HG02870 (cell line): ENCODE data around the gene BANK1.
"Not testable (repeated sequence)": the region's sequence is repeated elsewhere in the genome, so short reads cannot be mapped to it uniquely, and the experiment has no call there.

Source experiments
- ATAC-seq: cut with Tn5 transposase; IDR thresholded peaks from one replicate; pipeline ENCODE4 v1.9.1; 2021; ENCODE audit warnings: mild to moderate bottlenecking, moderate library complexity; ENCODE audit not compliant: unreplicated experiment

The BANK1 gene

DNA sequence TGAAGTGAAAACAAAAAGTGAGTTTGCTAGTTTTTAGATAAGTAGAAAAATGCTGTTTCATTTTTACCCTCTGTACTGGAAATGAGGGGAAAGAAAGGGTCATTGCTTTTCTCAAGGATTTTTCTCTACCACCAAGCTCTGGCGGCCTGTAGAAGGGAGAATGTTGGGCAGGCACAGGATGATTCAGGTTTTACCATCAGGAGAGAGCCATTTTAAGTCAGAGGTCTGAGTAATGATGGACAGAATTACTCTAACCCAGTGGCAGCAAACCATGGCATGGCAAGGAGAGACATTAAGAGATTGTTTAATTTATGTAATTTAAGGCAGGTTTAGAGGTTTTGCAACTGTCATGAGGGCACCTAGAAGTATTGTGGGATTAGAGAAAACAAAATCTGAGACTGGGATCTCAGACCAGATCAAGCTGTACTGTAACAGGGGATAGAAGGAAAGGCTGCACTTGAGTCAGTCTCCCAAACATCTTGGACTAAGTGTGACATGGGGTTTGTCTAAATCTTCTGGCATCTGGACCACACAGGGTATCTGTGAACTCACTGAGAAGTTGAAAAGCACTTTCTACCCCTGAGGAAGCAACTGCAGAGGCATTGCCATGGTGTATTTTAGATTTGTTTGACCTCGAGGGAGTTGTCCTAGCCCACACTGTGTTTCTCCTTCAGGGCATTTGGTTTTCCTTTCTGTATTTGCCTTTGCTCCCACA is 81.6 kb downstream of the BANK1 start:
- no peak for ATAC-seq

DNA sequence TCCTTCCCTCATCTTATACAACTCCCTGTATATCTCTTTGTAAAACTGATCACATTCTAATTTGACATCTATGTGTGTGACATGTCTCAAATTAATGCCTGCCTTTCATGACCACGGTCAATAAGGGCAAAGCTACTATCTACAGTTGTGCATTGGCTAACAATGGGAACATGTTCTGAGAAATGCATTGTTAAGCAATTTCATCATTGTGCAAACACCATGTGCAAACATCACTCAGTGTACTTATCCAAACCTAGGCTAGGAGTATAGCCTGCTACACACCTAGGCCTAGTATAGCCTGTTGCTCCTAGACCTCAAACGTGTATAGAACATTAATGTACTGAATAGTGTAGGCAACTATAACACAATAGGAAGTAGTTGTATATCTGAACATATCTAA is 95.0 kb downstream of the BANK1 start:
- ATAC-seq: no peak

DNA sequence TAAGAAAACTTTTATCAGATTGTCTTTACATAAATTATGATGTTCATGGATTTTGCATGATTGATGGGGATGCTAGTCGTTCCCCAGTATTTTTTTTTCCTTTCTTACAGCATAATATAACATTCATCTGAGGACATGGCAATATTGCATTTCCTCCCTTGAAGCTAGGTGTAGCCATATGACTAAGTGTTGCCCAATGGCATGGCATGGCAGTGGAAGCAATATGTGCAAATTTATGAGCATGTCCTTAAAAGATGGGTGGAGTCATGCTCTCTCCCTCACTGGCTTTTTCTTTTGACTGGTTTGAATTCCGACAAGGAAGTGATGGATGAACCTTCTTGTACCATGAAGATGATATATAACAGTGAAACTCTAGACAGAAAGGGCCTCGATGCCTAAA is 96.3 kb downstream of the BANK1 start:
- ATAC-seq: no peak

DNA sequence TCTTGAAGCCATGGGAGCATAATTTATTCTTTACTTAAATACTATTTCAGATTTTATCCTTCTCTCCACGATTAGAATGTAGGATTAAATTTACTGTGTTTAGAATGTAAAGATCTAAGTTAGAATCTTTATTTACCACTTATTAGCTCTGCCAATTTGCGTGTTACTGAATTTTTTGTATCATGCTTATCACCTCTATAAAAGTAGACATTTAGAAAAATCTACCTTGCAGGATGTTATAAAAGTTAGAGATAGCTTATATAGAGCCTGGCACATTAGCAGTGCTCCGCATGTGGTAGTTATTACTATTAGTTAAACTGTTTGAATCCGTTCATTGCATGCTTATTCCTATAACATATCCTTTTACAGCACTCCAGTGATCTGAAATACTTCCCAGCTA is 97.9 kb downstream of the BANK1 start:
- no peak for ATAC-seq

DNA sequence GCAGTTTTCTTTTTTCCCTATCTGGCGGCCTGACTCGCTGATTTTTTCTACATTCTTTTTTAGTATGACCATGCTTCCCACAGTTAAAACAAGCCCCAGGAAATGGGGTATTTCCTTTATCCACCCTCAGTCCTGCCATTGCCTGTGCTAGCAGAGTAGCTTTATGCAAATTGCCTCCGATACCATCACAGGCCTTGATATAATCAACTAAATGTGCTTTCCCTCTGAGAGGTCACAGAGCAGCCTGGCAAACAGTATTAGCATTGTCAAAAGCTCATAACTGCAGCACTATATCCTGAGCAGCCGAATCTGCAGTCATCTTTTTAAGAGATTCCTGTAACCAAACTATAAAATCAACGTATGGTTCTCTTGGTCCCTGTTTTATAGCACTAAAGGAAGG is 115.0 kb downstream of the BANK1 start:
- not testable (repeated sequence) for ATAC-seq

DNA sequence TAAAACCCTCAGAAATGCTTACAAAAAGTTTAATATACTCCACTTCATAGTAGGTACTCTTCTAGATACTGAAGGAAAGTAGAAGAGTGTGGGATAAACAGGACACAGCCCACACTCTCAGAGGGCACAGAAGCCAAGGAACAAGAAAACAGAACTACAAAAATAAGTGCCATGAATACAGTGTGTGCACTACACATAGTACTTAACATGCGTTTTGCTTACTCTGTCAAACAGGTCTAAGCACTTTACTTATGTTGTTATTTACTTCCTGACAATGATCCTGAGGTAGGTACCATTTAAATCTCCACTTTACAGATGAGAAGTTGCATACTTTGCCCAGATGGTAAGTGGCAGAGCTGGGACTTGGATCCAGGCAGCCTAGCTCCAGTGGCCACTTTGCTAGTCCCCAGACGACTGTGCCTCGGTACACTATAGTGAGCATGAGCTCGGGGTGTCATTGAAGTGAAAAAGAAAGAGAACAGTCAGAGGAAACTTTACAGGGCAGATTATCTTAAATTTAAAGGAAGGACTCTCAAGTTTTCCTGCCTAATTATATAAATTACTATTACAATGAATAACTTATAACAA is 120.3 kb downstream of the BANK1 start:
- ATAC-seq: no peak

DNA sequence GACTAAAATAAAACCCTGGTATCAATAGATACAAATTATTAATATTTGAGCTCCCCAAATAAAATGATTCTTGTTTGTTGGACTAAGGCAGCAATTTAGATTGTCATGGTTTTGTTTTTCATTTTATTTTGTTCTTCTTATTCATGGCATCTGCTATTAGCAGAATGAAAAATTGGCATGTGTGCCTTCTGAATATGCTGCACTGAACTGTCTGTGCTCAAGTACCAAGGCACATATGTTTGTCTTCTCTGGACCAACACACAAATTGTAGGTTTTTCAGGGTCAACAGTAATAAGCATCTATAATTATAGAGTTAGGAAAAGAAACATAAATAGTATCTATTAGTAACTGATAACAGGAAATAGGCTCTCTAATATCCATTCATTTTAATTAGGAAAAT is 121.1 kb downstream of the BANK1 start:
- no peak for ATAC-seq

DNA sequence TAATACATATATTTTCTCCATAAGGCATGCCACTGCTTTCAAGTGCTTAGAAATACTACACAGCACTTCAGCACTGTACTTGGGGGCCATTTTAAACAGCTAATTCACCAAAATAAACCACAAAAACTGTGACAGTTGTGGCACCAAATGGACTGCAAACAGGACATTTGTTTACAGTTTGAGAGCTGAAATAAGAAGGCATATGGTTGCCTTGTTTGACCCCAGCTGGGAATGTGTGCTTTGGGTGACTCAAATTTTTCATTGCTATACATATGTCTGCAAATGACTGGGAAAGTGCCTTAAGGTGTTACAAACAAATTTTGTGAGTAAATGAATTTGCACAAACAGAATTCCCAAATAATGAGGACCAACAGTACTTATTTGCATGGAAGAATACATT is 124.2 kb downstream of the BANK1 start:
- ATAC-seq: no peak

DNA sequence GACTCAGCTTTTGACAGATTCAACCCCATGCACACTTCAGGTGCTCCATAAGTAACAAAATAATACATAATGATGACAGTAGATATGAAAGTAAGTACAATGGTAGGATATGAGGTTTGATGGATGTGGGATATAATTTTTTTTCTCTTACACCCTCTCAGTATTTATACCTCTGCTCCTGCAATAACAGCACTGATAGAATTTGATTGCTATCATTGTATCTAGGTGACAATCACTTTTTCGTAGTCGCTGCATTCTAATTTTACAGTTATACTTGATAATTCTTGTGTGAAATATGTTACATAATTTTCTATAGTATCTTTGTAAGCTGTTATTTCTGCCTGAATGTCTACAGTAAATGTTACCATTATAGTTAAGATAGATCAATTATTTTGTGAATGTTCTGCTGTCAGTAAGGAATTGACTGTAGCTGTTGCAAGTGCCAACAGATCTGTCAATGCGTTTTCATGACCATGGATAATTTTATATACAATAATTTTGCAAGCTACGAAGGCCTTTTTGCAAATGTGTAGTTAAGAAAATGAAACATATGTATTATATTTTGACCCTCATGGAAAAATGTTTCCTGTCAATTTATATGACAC is 128.9 kb downstream of the BANK1 start:
- ATAC-seq: no peak

DNA sequence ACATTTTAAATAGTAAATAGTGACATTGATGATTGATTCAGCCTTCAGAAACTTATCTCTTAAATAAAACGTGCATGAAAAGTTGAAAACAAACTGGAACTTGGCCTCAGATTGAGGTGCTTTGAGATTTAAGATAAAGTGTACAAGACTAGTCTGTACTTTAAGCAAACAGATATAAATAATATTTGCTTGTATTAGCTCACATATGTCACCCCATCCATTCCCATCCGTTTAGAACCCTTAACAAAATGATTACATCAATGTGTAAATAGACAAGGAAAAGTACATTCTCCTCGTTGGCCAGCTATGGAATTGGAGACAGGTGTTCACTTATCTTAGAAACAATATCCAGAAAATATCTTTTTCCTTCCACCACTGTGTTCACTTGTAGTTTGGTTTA is 130.8 kb downstream of the BANK1 start:
- ATAC-seq: no peak

DNA sequence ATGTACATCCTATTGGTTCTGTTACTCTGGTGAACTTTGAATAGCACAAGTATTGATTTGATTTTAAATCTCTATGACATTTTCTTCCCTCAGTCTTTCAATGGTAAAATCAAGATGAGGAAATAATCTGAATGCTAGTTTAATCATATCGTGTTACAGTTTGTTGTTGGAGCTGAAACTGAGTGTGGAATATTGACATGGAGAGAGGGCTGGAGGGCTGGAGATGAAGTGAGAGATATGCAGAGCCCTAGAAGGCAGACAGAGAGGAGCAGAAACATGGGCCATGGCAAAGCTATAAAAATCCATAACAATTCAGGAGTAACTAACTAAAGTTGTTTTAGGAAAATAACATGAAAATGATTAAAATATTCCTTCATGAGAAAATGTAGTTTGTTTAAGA is 141.1 kb downstream of the BANK1 start:
- ATAC-seq: no peak

DNA sequence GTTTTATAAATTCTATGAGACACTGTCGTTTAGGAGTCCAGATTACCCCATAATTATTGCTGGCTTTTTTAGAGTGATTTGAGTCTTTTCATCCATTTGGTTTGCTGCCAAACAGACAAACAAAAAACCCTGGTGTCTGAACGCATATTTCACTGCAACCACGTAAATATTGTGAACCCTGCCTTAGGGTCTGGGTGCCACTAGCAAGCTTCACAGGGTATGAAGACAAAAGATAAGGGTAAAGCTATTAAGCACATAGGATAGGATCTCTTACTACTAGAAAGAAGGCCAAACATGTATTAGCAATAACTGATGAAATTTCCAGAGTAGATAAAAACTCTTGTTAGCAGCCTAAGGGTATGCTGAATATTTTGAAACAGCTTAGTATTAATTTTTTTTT is 143.3 kb downstream of the BANK1 start:
- no peak for ATAC-seq

DNA sequence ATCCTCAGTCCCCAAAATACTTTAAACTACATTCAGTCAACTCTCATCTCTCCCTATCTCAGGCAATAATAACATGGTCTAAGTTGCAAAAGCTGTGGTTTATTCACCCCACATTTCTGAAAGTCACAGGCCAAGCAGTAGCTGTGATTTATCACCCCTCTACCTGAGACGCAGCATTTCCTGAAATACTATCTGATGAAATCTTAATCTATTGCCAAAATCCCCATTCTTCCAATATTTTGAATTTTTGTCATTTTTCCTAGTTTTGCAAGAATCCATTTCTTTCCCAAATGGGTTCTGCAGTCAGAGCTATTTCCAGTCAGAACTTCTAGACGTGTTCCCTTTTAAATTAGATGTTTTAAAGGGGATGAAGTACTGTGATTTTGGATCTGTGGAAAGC is 148.3 kb downstream of the BANK1 start:
- no peak for ATAC-seq

DNA sequence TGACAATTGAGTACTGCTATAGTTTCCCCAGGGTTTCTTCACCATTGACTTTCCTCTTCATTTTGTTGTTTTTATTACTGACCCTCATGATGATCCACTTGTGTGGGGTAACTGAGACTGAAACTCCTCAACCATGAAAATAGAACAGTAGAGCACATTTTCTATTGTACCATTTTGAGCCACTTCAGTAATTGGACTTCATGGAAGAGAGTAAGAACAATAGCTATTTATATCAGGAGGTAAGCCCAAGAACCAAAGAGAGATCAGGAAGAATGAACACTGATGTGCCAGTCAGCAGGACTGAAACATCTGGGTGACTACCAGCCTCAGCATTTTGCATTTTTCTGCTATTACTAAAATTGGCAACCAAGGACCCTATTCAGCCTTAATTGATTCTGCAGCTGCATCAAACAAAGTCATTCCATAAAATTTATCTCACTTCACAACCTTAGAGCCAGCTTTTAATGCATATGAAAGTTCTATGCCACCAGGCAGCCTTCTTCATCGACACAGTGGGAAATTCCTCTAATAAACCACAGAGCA is 151.4 kb downstream of the BANK1 start:
- no peak for ATAC-seq

DNA sequence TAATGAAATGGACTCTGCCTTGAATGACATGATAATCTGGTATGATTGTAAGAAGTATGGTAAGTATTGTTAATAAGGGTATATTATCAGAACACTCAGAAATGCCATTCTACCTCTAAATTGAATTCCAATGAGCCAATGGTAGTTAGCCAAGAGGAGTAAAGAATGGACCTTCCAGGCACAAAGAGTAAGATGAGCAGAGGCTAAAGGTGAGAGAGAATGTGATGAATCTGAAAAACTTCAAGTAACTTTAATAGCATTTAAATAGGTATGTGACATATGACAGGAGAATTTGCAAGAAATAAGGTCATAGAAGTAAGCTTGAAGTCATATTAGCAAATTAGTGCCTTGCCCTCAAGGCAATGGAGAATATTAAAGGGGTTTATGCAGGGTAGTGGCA is 152.4 kb downstream of the BANK1 start:
- no peak for ATAC-seq

DNA sequence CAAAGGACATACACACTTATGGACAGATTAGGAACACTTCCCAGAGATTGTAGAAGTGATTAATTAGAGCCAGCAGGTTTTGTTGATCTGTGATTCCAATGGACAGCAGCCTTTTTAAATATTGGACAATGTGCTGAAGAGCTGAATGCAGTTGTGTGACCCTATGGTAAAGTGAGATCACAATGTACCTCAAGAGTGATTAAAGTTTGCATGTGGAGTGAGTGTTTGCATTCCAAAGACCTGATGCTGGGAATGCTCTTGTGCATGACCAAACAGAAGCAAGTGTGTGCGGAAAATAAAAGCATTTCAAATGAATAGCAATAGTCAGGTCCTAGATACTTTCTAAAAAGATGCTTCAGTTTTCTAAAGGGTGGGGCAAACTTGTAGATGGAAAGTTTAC is 154.1 kb downstream of the BANK1 start:
- ATAC-seq: no peak

DNA sequence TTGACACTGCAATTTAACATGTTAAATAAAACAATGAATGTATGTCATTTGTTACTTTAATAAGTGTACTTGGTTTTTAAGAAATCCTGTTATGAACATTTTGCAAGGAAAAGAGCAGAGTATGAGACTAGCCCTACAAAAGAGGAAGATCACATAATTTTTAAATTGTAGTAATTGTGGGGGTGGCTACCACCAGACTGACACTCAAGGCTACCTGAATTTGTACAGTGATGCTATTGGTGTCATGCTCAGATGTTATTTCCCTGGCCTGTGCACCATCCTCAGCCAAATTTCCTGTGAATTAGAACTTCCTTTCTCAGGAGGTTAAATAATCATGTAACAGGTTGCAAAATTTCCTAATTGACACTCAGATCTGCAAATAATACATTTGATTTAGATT is 157.5 kb downstream of the BANK1 start:
- ATAC-seq: no peak

DNA sequence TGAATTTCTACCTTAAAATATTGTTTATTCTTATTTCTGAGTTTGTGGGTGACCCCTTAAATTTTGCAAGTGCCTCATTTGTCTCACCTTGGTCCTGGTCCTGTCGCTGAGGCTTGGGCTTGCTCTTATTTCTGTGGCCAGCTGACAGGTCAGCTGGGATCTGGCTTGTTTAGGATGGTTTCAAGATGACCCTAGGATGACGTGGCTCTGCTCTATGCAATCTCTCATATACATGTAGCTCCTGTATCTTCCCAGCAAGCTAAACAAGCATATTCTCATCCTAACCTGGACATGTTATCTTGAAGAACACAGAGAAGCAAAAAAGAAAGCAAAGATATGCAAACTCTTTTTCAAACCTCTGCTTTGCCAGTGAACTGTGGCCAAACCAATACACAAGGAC is 158.4 kb downstream of the BANK1 start:
- ATAC-seq: no peak

DNA sequence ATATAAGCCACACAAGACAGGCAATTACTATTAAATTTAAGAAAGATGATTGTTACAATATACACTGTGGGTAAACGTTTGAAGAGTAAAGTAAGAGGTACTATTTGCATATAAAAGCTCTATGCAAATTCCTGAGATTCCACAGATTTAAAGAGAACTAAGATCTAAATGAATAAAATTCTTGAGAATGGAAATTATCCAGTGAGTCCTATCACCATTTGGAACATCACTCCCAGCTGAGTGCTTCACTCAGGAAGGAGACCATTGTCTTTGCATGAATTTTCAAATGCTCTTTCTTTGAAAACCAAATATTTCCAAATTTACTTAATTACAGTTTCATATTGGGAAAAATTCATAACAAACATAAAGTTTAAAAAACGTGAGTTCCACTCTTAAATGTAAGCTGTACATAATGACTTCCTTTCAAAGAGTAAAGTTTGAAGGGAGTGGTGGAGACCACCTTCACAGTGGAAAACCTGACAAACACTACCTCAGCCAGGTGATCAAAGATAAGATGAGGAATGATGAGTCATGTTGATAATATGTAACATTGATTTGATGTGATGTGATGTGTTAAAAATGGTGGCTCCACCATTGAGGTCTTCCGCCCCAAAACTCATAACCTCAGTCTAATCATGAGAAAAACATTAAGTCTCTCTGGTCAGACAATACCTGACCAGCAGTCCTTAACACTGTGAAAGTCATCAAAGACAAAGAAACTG is 159.9 kb downstream of the BANK1 start:
- no peak for ATAC-seq

DNA sequence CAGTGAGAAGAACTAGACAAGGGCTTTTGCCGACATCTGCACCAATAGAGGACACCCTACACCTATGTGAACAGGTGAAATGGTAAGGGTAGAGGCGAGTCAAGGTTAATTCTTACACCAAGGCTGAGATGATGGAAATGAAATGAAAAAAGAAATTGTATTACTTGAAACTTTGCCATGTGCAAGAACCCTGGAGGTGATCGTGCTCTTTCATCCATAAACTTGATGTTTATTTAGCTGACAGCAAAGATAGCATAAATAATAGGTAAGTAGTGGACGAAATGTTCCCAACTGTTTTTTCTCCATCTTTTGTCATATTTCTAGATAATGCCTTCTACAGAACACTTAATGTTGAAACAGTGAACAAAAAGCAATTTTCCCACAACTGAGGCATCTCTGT is 162.5 kb downstream of the BANK1 start:
- ATAC-seq: no peak

DNA sequence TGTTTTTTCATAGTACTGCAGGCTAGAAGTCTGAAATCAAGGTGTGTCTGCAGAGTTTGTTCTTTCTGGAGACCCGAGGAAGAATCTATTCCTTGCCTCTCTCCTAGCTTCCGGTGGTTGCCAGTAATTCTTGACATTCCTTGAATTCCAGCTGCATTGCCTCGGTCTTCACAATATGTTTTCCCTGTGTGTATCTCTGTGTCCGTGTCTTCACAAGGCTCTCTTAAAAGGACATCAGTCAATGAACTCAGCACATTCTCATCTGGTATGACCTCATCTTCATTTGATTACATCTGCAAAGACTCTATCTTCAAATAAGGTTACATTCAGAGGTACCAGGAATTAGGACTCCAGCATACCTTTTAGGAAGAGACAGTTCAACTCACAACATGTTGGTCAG is 163.4 kb downstream of the BANK1 start:
- ATAC-seq: no peak

DNA sequence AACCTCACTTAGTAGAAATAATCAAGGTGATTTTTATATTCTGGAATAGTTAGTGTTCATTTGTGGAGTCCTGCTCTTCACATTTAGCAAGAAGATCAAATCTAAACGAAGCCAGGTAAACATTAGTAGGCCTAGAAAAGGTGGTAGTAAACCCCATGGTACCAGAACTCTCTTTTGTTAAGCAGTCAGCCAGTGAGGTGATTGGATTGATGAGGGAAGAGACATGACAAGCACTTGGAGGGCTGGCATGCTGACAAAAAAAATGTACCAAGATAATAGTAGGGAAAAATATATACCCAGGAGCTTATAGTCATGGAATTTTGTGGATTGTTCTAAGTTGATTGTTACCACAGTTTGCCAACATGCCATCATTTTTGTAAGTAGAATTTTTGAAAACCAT is 163.8 kb downstream of the BANK1 start:
- ATAC-seq: no peak
